ENCODE measurements around the gene FYB1.

Gene FYB1

DNA sequence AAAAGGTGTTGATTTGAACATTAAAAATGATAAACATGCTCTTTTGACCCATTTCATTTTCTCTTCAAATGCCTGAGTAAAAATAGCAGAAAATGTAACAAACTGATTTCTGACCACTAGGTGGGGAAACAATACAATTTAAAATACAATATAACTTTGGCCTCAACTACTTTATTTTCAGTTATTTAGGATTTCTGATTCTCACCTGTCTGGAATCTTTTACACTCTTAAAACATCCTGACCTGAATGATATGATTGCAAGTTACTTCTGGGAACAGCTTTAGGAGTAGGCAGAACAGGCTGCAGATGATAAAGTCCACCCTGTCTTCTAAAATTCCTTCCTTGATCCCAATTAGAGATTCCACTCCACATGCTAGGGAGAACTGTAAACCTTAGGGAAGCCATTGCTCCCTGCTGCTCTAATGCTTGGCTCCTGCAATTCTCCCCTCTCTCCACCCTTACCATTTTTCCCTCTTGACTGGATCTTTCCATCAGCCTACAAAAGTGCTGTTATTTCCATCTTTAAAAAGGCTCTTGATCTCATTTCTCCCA lies 70.3 kb downstream of the FYB1 start:
- Histone ChIP-seq H3K27me3 (ENCODE audit: control insufficient read depth, insufficient read depth, low read length) (no peaks in the 10 kb centered on the region), H3K4me3 (ENCODE audit: low read depth, low read length) (no peak overlapping the region), H3K4me1 (ENCODE audit: control insufficient read depth, insufficient read depth, low read length) (no peaks in the 10 kb centered on the region), H3K36me3 (ENCODE audit: control insufficient read depth, insufficient read depth, low read length) (no peaks in the 10 kb centered on the region), H3K27ac (ENCODE audit: low read depth, low read length) (no peak overlapping the region), H3K9ac (ENCODE audit: low read length) (no peak overlapping the region), H3K9me3 (ENCODE audit: control insufficient read depth, insufficient read depth, low read depth, low read length) (no peaks in the 10 kb centered on the region)

DNA sequence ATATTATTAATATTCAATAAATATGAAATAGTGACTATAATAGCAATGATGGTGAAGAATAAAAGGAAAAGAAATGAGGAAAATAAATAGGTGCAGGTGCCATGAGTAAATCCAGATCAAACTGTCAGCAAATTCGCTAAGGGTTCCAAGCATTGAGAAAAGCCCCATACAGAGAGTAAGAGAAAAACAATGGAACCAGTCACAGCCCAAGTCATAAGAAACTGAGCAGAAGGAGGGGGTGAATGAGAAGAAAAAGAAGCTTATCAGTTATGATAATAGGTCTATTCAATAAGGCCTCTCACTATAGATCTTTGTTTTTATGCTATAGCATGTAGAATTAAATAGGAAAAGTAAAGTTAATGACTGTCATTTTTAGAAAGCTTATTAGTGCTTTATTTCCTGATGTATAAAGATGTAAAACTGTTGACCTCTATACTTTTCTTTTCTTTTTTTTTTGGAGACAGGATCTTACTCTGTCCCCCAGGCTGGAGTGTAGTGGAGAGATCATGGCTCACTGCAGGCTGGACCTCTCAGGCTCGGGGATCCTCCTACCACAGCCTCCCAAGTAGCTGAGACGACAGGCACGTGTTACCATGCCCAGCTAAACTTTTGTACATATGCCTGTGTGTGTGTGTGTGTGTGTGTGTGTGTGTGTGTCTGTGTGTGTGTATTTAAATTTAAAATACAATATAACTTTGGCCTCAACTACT lies 72.4 kb downstream of the FYB1 start:
- Histone ChIP-seq H3K4me1 (ENCODE audit: control insufficient read depth, insufficient read depth, low read length) (no peaks in the 10 kb centered on the region), H3K9me3 (ENCODE audit: control insufficient read depth, insufficient read depth, low read depth, low read length) (no peaks in the 10 kb centered on the region), H3K9ac (ENCODE audit: low read length) (no peak overlapping the region), H3K4me3 (ENCODE audit: low read depth, low read length) (no peak overlapping the region), H3K27ac (ENCODE audit: low read depth, low read length) (no peak overlapping the region), H3K36me3 (ENCODE audit: control insufficient read depth, insufficient read depth, low read length) (no peaks in the 10 kb centered on the region), H3K27me3 (ENCODE audit: control insufficient read depth, insufficient read depth, low read length) (no peaks in the 10 kb centered on the region)

DNA sequence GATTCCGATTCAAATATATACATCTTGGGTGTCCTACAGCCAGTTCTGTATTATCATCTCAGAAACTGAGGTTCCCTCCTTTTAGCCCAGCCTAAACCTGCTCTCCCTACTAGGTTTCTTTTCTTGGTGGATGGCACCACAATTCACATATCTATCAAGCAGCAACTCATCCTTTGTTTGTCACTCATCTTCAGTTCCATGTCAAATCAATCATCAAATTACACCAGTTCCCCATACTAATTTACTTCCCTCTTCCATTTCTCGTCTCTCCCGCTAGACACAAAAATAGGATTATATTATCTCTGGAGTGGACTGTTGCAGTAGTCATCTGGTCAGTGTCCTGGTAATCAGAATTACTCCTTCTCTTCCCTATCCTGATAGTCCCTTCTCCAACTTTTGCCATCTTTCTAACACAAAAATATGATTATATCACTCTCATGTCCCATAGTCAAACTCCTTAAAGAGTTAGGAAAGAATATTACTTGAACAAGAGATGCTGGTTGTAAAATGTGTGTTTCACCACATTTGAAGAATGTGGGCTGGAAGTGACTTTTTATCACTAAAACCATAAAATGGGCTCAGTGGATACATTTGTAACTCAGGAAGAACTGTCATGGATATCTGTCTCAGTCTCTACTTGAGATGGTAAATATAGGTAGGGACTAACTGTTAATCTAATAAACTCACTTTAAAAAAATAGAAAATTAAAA lies 76.1 kb downstream of the FYB1 start:
- H3K36me3 ChIP-seq (ENCODE audit: control insufficient read depth, insufficient read depth, low read length): no peaks in the 10 kb centered on the region
- no peaks in the 10 kb centered on the region for H3K27me3 ChIP-seq (ENCODE audit: control insufficient read depth, insufficient read depth, low read length)
- H3K4me1 ChIP-seq (ENCODE audit: control insufficient read depth, insufficient read depth, low read length): no peaks in the 10 kb centered on the region
- no peak overlapping the region for H3K4me3 ChIP-seq (ENCODE audit: low read depth, low read length)
- H3K9ac ChIP-seq (ENCODE audit: low read length): no peak overlapping the region
- H3K9me3 ChIP-seq (ENCODE audit: control insufficient read depth, insufficient read depth, low read depth, low read length): no peaks in the 10 kb centered on the region
- no peak overlapping the region for H3K27ac ChIP-seq (ENCODE audit: low read depth, low read length)

DNA sequence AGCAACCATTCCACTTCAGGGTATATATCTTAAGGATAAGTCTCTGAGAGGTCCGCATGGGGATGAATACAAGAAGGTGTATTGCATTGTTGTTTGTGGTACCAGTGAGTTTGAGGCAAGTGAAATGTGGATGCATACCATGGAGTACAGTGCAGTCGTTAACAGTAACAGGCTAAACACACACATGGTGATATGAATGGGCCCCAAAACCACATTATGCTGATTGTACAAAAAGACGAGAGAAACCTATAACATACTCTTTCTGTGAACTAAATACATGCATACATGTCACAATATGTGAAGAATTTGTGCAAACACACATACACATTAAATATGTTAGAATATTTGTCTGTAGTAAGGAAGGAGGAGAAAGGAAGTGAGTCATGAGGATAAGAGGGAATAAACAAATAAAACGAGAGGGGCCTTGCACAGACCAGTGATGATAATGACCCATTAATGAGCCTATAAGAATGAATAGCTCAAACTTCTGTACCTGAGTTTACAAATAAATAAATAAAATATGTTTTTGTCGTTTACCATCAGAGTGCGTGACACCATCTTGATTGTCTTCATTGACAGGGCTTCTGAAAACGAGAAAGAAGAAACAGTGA lies 78.7 kb downstream of the FYB1 start:
- no peaks in the 10 kb centered on the region for H3K27me3 ChIP-seq (ENCODE audit: control insufficient read depth, insufficient read depth, low read length)
- no peaks in the 10 kb centered on the region for H3K4me1 ChIP-seq (ENCODE audit: control insufficient read depth, insufficient read depth, low read length)
- H3K9me3 ChIP-seq (ENCODE audit: control insufficient read depth, insufficient read depth, low read depth, low read length): no peaks in the 10 kb centered on the region
- H3K4me3 ChIP-seq (ENCODE audit: low read depth, low read length): no peak overlapping the region
- no peak overlapping the region for H3K9ac ChIP-seq (ENCODE audit: low read length)
- H3K36me3 ChIP-seq (ENCODE audit: control insufficient read depth, insufficient read depth, low read length): no peaks in the 10 kb centered on the region
- no peak overlapping the region for H3K27ac ChIP-seq (ENCODE audit: low read depth, low read length)

DNA sequence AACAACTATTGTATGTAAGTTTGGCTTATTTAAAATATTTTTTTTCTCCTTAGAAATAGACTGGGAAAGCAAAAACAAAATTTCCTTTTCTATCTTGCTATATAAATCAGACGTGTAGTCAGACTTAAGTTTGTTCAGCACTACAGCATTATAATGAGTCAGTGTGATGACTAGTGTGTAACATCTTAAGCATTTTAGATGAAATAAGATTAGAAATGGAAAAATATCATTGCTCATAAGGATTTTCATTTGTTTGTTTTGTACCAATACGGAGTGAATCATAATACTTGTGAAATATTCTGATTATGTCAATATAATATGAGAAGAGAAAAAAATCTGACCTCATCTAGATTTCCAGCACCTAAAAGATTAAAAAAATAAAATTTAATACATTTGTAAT lies 80.5 kb downstream of the FYB1 start:
- Histone ChIP-seq H3K27ac (ENCODE audit: low read depth, low read length) (no peak overlapping the region), H3K4me1 (ENCODE audit: control insufficient read depth, insufficient read depth, low read length) (no peaks in the 10 kb centered on the region), H3K9me3 (ENCODE audit: control insufficient read depth, insufficient read depth, low read depth, low read length) (no peaks in the 10 kb centered on the region), H3K36me3 (ENCODE audit: control insufficient read depth, insufficient read depth, low read length) (no peaks in the 10 kb centered on the region), H3K9ac (ENCODE audit: low read length) (no peak overlapping the region), H3K4me3 (ENCODE audit: low read depth, low read length) (no peak overlapping the region), H3K27me3 (ENCODE audit: control insufficient read depth, insufficient read depth, low read length) (no peaks in the 10 kb centered on the region)

DNA sequence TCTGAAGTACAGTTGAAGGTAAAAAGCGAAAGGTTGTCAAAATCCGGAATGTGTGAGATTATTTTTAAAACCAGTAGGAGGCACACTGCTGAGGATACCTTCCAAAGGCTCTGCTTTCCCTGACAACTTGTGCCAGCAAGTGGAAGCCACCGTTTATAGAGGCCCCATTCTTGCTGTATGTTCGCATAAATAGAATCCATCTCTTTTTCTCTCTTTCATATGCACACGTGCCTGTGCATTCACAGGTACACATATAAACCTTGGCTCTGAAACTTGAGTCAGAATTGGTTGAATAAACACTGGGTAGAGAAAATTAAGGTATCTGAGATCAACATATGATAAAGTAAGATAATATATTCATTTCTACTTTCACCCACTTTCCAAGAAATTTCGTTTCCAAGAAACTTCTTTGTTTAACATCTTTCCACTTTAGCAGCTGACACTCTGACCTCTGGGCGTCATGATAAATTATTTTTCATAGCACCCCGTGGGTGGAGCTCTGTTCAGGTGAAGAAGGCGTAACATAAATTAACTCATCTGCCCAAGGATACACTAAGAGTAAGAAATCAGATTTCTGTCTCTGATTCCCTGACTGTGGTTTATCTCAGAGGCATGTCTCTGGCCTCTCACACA lies 81.4 kb downstream of the FYB1 start:
- Histone ChIP-seq H3K4me1 (ENCODE audit: control insufficient read depth, insufficient read depth, low read length) (no peaks in the 10 kb centered on the region), H3K4me3 (ENCODE audit: low read depth, low read length) (no peak overlapping the region), H3K27me3 (ENCODE audit: control insufficient read depth, insufficient read depth, low read length) (no peaks in the 10 kb centered on the region), H3K36me3 (ENCODE audit: control insufficient read depth, insufficient read depth, low read length) (no peaks in the 10 kb centered on the region), H3K9ac (ENCODE audit: low read length) (no peak overlapping the region), H3K27ac (ENCODE audit: low read depth, low read length) (no peak overlapping the region), H3K9me3 (ENCODE audit: control insufficient read depth, insufficient read depth, low read depth, low read length) (no peaks in the 10 kb centered on the region)

DNA sequence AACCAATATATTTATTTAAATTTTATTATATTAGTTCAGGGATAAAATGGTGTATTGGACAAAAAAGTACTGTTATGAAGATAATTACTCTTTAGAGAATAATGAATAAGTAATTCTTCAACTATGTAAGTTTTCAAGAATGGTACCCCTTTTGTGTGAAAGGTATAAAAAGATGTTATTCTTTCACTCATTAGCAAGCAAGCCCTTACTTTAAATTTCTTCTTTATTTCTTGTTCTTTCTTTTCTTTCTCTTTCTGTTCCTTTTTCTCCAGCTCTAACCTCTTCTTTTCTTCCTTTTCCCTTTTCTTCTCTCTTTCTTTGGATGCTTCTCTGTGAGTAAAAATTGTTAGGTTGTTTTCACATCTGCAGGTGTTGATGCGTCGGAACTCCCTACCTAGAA lies 82.0 kb downstream of the FYB1 start:
- H3K27me3 ChIP-seq (ENCODE audit: control insufficient read depth, insufficient read depth, low read length): no peaks in the 10 kb centered on the region
- no peaks in the 10 kb centered on the region for H3K9me3 ChIP-seq (ENCODE audit: control insufficient read depth, insufficient read depth, low read depth, low read length)
- H3K27ac ChIP-seq (ENCODE audit: low read depth, low read length): no peak overlapping the region
- no peaks in the 10 kb centered on the region for H3K36me3 ChIP-seq (ENCODE audit: control insufficient read depth, insufficient read depth, low read length)
- no peaks in the 10 kb centered on the region for H3K4me1 ChIP-seq (ENCODE audit: control insufficient read depth, insufficient read depth, low read length)
- H3K9ac ChIP-seq (ENCODE audit: low read length): no peak overlapping the region
- no peak overlapping the region for H3K4me3 ChIP-seq (ENCODE audit: low read depth, low read length)

DNA sequence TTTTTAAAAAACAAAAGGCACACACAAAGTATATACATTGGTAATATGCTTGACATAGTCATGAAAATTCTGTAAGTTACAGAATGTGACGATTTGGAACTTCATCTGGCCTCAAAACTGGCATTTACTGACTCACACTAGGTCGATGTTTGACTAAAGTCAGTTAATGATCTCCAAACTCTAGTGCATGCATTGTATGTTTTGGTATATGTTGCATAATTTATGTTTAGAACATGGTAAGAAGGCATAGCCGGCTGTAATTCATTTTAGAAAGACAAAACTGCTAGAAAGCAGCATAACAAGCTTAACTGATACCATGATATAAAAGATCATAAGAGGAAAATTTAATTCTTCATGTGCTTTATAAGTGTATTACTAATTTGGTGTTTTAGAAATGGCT lies 86.6 kb downstream of the FYB1 start:
- H3K9ac ChIP-seq (ENCODE audit: low read length): no peak overlapping the region

DNA sequence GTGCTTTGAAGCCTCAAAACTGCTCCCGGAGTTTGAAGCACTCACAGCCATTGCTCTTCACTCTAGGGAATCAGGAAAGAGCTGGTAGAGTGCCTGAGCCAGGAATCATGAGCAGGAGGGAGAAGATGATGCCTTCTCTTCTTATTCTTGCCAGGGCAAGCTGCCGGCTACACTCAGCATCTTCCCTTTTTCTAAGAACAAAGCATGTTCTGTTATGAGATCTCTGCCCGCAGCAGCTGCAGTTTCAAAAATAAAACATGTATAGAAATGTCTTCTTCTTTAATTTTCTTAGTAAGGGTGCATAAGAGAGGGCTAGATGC lies 87.3 kb downstream of the FYB1 start:
- Histone ChIP-seq H3K4me3 (ENCODE audit: low read depth, low read length) (no peak overlapping the region), H3K4me1 (ENCODE audit: control insufficient read depth, insufficient read depth, low read length) (no peaks in the 10 kb centered on the region; the same call in 1 of the 2 replicates), H3K9ac (ENCODE audit: low read length) (no peak overlapping the region), H3K9me3 (ENCODE audit: control insufficient read depth, insufficient read depth, low read depth, low read length) (no peaks in the 10 kb centered on the region), H3K27ac (ENCODE audit: low read depth, low read length) (no peak overlapping the region), H3K36me3 (ENCODE audit: control insufficient read depth, insufficient read depth, low read length) (no peaks in the 10 kb centered on the region), H3K27me3 (ENCODE audit: control insufficient read depth, insufficient read depth, low read length) (no peaks in the 10 kb centered on the region)

More for the DNA sequence above, 86.6 kb downstream of the FYB1 start:
- no peak overlapping the region for H3K4me3 ChIP-seq (ENCODE audit: low read depth, low read length)
- H3K36me3 ChIP-seq (ENCODE audit: control insufficient read depth, insufficient read depth, low read length): no peaks in the 10 kb centered on the region
- no peaks in the 10 kb centered on the region for H3K27me3 ChIP-seq (ENCODE audit: control insufficient read depth, insufficient read depth, low read length)
- H3K9me3 ChIP-seq (ENCODE audit: control insufficient read depth, insufficient read depth, low read depth, low read length): no peaks in the 10 kb centered on the region
- H3K27ac ChIP-seq (ENCODE audit: low read depth, low read length): no peak overlapping the region
- H3K4me1 ChIP-seq (ENCODE audit: control insufficient read depth, insufficient read depth, low read length): no peaks in the 10 kb centered on the region; the same call in 1 of the 2 replicates

DNA sequence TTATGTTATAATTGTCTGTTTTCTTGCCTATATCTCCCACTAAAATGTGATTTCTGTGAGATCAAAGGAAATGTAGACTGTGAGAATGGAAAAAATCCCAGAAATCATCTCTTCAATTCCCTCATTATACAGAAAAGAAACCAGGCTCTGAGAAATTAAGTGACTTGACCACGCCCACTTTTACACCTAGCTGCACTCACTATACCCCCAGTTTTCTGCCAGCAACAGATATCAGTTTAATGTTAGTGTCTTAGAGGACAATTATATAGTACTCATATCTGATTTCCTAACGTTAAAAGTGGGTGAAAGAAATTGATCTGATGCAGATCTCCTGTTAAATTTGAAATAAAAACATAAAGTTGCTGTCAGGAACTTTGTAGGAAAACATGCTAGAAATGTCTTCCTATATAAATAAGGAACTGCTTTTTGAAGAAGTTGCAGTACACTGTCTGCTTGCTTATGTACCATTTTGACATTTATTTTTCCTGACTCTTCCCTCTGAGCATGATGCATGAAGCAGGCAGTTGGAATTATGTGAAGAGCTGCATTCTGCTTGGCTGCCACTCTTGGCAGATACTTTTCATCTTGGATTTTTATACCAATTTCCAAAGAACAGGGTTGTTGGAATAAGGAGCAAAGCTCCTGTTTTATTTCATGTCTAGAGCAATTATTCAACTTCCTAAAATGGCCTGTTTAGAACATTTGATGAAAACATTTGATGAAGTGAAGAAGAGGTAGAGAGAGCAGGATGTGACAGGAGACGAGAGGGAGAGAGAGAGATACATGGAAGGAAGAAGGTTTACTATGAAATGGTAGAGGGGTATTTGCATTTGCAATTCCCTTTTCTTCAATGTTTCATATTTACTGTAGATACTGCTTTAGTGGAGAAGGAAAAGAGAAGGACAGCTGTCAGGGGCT lies 87.9 kb downstream of the FYB1 start:
- no peak overlapping the region for H3K9ac ChIP-seq (ENCODE audit: low read length)
- no peaks in the 10 kb centered on the region for H3K36me3 ChIP-seq (ENCODE audit: control insufficient read depth, insufficient read depth, low read length)
- H3K4me3 ChIP-seq (ENCODE audit: low read depth, low read length): no peak overlapping the region
- no peaks in the 10 kb centered on the region for H3K9me3 ChIP-seq (ENCODE audit: control insufficient read depth, insufficient read depth, low read depth, low read length)
- H3K4me1 ChIP-seq (ENCODE audit: control insufficient read depth, insufficient read depth, low read length): no peaks in the 10 kb centered on the region; the same call in 1 of the 2 replicates
- H3K27ac ChIP-seq (ENCODE audit: low read depth, low read length): no peak overlapping the region
- no peaks in the 10 kb centered on the region for H3K27me3 ChIP-seq (ENCODE audit: control insufficient read depth, insufficient read depth, low read length)

Measured in HUES6 (cell line).